HG03432 (cell line): ENCODE results near the gene GALNT14.

Experiments used
- ATAC-seq: cut with Tn5 transposase; IDR thresholded peaks from one replicate; pipeline ENCODE4 v1.9.1; 2021; ENCODE audit warnings: mild to moderate bottlenecking, moderate library complexity; ENCODE audit not compliant: unreplicated experiment

GALNT14 gene

GRCh38 chr2:31058096-31059035 is 79.9 kb downstream of the GALNT14 start:
- no peak for ATAC-seq

GRCh38 chr2:31057691-31058090 is 80.5 kb downstream of the GALNT14 start:
- ATAC-seq = no peak

DNA sequence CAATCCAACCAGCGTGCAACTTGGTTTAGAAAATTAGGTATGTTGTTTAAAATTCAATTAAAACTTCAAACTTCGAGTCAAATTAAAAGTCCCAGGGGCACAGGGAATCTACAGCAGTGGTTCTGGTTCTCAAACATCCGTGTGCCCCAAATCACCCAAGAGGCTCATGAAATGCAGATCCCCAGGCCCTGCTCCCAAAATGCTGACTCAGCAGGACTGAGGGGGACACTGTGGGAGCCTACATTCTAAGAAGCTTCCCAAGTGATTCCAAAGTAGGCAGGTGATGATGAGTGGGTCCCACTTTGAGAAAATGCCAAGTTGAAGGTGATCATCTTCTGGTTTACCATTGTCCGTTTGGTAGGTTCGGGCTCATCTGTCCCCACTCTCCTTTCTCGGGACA is 82.3 kb downstream of the GALNT14 start:
- ATAC-seq = no peak

DNA sequence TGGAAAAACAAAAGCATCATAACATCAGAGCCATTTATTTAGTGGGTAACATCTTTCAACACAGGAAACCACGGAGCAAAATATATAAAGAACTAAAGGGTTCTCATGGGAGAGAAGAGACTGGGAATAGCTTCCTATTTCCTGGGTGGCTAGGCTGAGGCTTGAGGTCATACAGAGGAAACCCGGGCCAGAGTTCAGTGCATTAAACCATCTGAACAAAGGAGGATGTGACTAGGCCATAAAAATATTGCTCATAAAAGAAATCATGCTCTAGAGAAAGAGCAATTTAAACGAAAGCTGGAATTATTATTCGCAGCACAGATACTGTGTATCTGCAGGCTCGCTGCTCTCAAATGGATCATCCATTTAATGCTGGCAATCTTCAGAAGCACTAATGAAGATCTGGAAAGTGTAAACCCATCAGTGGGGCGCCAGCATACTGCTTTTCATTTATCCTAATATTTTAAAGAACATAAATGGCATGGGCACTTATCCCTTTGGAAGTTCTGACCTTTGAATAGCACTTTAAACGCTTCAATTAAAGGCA is 83.3 kb downstream of the GALNT14 start:
- ATAC-seq = no peak

DNA sequence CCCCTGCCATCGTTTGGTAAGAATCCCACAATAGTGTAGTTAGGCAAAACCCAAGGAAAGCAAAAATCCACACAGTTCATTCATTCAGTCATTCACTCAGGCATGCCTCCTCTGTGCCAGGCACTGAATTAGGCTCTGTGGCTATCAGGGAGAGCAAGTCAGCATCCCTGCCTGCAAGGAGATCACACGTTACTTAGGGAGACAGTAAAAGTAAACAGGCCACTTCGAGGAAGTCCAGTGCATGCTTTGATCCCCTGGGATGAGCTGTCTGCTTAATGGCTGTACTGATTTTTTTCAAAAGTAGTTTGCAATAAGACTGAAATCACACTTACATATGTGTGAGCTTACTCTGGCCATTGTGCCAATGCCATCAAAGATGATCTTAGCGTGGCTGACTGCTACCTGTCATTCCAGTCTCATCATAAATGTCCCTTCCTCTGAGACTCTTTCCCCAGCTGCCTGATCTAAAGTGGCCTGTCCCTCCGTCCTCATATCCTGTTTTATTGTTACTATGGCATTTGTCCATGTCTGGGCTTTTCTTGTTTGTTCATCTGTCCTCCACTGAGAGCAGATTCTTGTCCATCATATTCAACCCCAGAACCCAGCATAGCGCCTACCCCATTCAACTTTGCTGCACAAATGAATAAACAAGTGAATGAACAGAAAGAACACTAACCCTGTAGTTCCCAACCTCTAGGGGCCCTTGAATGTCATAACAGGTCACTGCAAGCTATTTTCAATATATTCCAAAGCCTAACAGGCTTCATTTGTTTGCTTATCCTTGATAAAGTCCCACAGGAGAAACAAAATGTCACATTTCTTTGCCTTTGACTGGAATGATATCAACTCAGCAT is 84.1 kb downstream of the GALNT14 start:
- no peak for ATAC-seq

- ATAC-seq = no peak
These were observed 86.0 kb downstream of the GALNT14 start for GRCh38 chr2:31052284-31052683.

GRCh38 chr2:31051258-31052140 is 86.7 kb downstream of the GALNT14 start:
- ATAC-seq = no peak

- no peak for ATAC-seq
These were observed 88.2 kb downstream of the GALNT14 start for GRCh38 chr2:31049916-31050588.

DNA sequence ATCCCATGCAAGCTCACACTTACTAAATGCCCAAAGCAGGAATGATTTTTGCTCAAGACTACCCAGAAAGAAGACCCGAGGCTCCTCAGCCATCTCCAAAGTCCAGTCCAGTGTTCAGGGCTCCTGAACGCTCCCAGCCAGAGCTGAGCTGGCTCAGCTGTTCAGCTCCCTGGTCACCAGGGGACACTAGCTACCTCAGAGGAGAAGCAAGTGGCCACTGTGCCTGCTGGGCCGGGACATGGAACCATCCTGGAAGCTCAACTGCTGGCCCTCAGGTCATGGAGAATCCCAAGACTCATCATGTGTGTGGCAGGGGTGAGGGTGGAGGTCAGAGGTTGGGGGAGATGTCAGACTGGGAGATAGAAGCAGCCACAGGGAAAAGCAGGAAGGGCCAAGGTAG is 89.0 kb downstream of the GALNT14 start:
- ATAC-seq = no peak

DNA sequence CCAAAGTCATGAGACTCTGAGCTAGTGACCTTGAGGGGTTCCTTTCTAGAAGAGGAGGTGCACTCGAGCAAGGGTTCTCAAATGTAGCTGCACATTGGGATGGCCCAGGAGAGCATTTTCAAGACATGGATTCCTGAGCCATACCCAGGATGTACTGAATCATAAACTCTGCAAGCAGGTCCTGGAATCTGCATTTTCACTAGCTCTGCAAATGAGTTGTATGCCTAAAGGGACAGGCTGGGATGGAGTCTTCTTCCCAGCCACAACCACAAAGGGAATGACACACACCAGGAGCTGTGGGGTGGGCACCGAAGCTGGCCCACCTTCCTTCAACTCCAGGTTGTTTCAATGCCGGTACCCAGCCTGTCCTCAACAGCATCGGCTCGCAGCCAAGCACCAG is 90.6 kb downstream of the GALNT14 start:
- ATAC-seq = no peak

- ATAC-seq = no peak
These were observed 99.9 kb downstream of the GALNT14 start for GRCh38 chr2:31038385-31038784.

GRCh38 chr2:31037058-31037457 is 101.2 kb downstream of the GALNT14 start:
- no peak for ATAC-seq

DNA sequence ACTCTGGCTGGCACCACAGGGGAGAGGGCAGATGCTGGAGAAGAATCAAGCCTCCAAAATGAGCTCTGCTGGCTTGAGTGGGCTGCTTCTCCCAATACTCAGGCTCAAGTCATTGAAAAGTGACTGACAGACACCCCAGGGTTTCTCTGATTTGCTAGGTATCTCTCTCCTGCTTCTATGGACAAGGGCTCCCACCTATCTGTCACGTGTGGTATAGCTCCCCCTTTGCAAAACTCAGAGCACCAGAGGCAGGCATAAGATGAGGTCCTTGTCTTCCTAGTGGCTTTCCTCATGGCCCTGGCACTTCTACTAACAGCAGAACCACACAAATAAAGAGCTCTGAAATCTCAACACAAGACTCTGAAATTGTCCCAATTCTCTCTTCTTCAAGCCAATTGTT is 105.2 kb downstream of the GALNT14 start:
- no peak for ATAC-seq

- ATAC-seq = no peak
These were observed 105.8 kb downstream of the GALNT14 start for GRCh38 chr2:31032475-31032874.

GRCh38 chr2:31031132-31031706 is 107.0 kb downstream of the GALNT14 start:
- ATAC-seq = peak; percentile 99

DNA sequence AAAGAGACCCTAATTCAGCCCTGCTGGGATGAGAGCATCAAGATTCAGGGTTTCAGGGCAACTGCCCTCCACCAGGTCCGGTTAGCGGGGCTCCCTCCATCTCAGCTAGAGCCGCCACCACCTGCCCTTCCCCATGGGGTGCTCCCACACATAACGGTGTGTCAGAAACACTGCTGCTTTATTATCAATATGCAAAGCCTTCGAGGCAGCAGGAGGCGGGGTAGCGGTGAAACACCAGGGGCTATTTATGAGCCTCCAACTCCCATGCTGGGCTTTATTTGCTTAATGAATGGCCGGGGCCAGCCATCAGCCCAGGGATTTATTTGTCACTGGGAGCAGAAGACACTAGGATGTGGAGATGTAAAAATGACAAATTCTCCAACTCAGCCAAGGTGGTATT is 109.8 kb downstream of the GALNT14 start:
- ATAC-seq = no peak

DNA sequence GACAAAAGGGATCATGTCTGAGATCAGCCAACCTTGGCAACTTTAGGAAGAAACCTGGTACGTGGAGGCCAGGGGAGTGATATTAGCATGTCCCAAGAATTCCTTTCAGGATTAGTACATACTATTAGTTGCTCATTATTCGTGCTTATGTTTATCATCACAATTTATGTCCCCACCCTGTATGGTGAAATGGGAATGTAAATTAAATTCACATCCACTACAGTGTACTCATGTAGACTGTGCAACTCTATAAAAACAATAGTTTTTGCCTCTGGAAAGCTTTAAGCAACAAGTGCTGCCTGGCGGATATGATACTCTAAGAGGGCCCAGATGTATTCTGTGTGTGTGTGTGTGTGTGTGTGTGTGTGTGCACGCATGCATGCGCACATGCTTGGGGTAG is 110.7 kb downstream of the GALNT14 start:
- no peak for ATAC-seq

GRCh38 chr2:31023541-31023940 is 114.7 kb downstream of the GALNT14 start:
- ATAC-seq = no peak

GRCh38 chr2:31020713-31021112 is 117.5 kb downstream of the GALNT14 start:
- no peak for ATAC-seq

- ATAC-seq = no peak
These were observed 120.0 kb downstream of the GALNT14 start for GRCh38 chr2:31018280-31018679.
